ENCODE data around the gene DAB2IP.

Gene DAB2IP

GRCh38 chr9:121625590-121625989 lies 25.8 kb upstream of the DAB2IP start:
- Histone ChIP-seq H3K27ac (ENCODE audit: poor library complexity, severe bottlenecking) (no peak overlapping the region), H3K4me1 (ENCODE audit: insufficient read depth, poor library complexity, severe bottlenecking) (no peaks in the 10 kb centered on the region), H3K27me3 (ENCODE audit: insufficient read depth, poor library complexity, severe bottlenecking) (no peaks in the 10 kb centered on the region), H3K9me3 (ENCODE audit: severe bottlenecking) (no peaks in the 10 kb centered on the region), H3K36me3 (ENCODE audit: low read depth) (no peaks in the 10 kb centered on the region), H3K4me3 (ENCODE audit: severe bottlenecking) (no peak overlapping the region)
- TF ChIP-seq CTCF (IDR thresholded peaks at IDR 0.05; ENCODE audit: poor library complexity, severe bottlenecking): no peak
- ATAC-seq (ENCODE audit: low read depth) (no peak), DNase-seq (ENCODE audit: low spot score) (no peak)

- Histone ChIP-seq H3K4me1 (ENCODE audit: insufficient read depth, poor library complexity, severe bottlenecking) (no peaks in the 10 kb centered on the region), H3K27me3 (ENCODE audit: insufficient read depth, poor library complexity, severe bottlenecking) (no peaks in the 10 kb centered on the region), H3K27ac (ENCODE audit: poor library complexity, severe bottlenecking) (no peak overlapping the region), H3K4me3 (ENCODE audit: severe bottlenecking) (no peak overlapping the region), H3K9me3 (ENCODE audit: severe bottlenecking) (no peaks in the 10 kb centered on the region), H3K36me3 (ENCODE audit: low read depth) (no peaks in the 10 kb centered on the region)
- DNase-seq (ENCODE audit: low spot score) (no peak), ATAC-seq (ENCODE audit: low read depth) (no peak)
- no peak for TF ChIP-seq CTCF (IDR thresholded peaks at IDR 0.05; ENCODE audit: poor library complexity, severe bottlenecking)
Measured at GRCh38 chr9:121626012-121626411, 25.4 kb upstream of the DAB2IP start.

GRCh38 chr9:121627427-121627826 lies 24.0 kb upstream of the DAB2IP start:
- no peaks in the 10 kb centered on the region for H3K27me3 ChIP-seq (ENCODE audit: insufficient read depth, poor library complexity, severe bottlenecking)
- no peaks in the 10 kb centered on the region for H3K9me3 ChIP-seq (ENCODE audit: severe bottlenecking)
- H3K36me3 ChIP-seq (ENCODE audit: low read depth): no peaks in the 10 kb centered on the region
- ATAC-seq (ENCODE audit: low read depth) (no peak), DNase-seq (ENCODE audit: low spot score) (no peak)
- no peak overlapping the region for H3K27ac ChIP-seq (ENCODE audit: poor library complexity, severe bottlenecking)
- no peak for TF ChIP-seq CTCF (IDR thresholded peaks at IDR 0.05; ENCODE audit: poor library complexity, severe bottlenecking)
- H3K4me1 ChIP-seq (ENCODE audit: insufficient read depth, poor library complexity, severe bottlenecking): no peaks in the 10 kb centered on the region
- H3K4me3 ChIP-seq (ENCODE audit: severe bottlenecking): no peak overlapping the region

GRCh38 chr9:121628401-121628800 lies 23.0 kb upstream of the DAB2IP start:
- Histone ChIP-seq H3K4me1 (ENCODE audit: insufficient read depth, poor library complexity, severe bottlenecking) (no peaks in the 10 kb centered on the region), H3K36me3 (ENCODE audit: low read depth) (no peaks in the 10 kb centered on the region), H3K27ac (ENCODE audit: poor library complexity, severe bottlenecking) (no peak overlapping the region), H3K9me3 (ENCODE audit: severe bottlenecking) (no peaks in the 10 kb centered on the region), H3K4me3 (ENCODE audit: severe bottlenecking) (no peak overlapping the region), H3K27me3 (ENCODE audit: insufficient read depth, poor library complexity, severe bottlenecking) (no peaks in the 10 kb centered on the region)
- no peak for ATAC-seq (ENCODE audit: low read depth)
- no peak for DNase-seq (ENCODE audit: low spot score)
- no peak for TF ChIP-seq CTCF (IDR thresholded peaks at IDR 0.05; ENCODE audit: poor library complexity, severe bottlenecking)

GRCh38 chr9:121631115-121631514 lies 20.3 kb upstream of the DAB2IP start:
- DNase-seq (ENCODE audit: low spot score) (no peak), ATAC-seq (ENCODE audit: low read depth) (no peak)
- no peaks in the 10 kb centered on the region for H3K4me1 ChIP-seq (ENCODE audit: insufficient read depth, poor library complexity, severe bottlenecking)
- no peak overlapping the region for H3K4me3 ChIP-seq (ENCODE audit: severe bottlenecking)
- no peak overlapping the region for H3K27ac ChIP-seq (ENCODE audit: poor library complexity, severe bottlenecking)
- H3K36me3 ChIP-seq (ENCODE audit: low read depth): no peaks in the 10 kb centered on the region
- no peaks in the 10 kb centered on the region for H3K9me3 ChIP-seq (ENCODE audit: severe bottlenecking)
- H3K27me3 ChIP-seq (ENCODE audit: insufficient read depth, poor library complexity, severe bottlenecking): no peaks in the 10 kb centered on the region
- TF ChIP-seq CTCF (IDR thresholded peaks at IDR 0.05; ENCODE audit: poor library complexity, severe bottlenecking): no peak
